ENCODE results near the gene B4GALNT1.
"Not testable (repeated sequence)": the region's sequence is repeated elsewhere in the genome, so short reads cannot be mapped to it uniquely, and the experiment has no call there.

Gene B4GALNT1

GRCh38 chr12:57632958-57633840 lies at the start of gene B4GALNT1:
TSS of gene B4GALNT1 (minus strand) at chr12:57633201. CDS start at chr12:57632132, 1,069 bp downstream.
- DNase-seq (ENCODE audit: low spot score) = peak; percentile 91

- DNase-seq (ENCODE audit: low spot score) = no peak
Measured at GRCh38 chr12:57679697-57680096, 46.7 kb upstream of the B4GALNT1 start.

GRCh38 chr12:57677947-57678346 lies 44.9 kb upstream of the B4GALNT1 start:
- not testable (repeated sequence) for DNase-seq (ENCODE audit: low spot score)

GRCh38 chr12:57674691-57675090 lies 41.7 kb upstream of the B4GALNT1 start:
- no peak for DNase-seq (ENCODE audit: low spot score)

GRCh38 chr12:57672801-57673200 lies 39.8 kb upstream of the B4GALNT1 start:
- no peak for DNase-seq (ENCODE audit: low spot score)

- not testable (repeated sequence) for DNase-seq (ENCODE audit: low spot score)
Measured at GRCh38 chr12:57671811-57672210, 38.8 kb upstream of the B4GALNT1 start.

GRCh38 chr12:57669691-57670090 lies 36.7 kb upstream of the B4GALNT1 start:
- DNase-seq (ENCODE audit: low spot score) = not testable (repeated sequence)

GRCh38 chr12:57666897-57667296 lies 33.9 kb upstream of the B4GALNT1 start:
- DNase-seq (ENCODE audit: low spot score) = no peak

- not testable (repeated sequence) for DNase-seq (ENCODE audit: low spot score)
Measured at GRCh38 chr12:57665066-57665820, 32.2 kb upstream of the B4GALNT1 start.

GRCh38 chr12:57661376-57661775 lies 28.4 kb upstream of the B4GALNT1 start:
- DNase-seq (ENCODE audit: low spot score) = no peak

GRCh38 chr12:57658890-57659289 lies 25.9 kb upstream of the B4GALNT1 start:
- DNase-seq (ENCODE audit: low spot score) = no peak

- no peak for DNase-seq (ENCODE audit: low spot score)
Measured at GRCh38 chr12:57657744-57658143, 24.7 kb upstream of the B4GALNT1 start.

- not testable (repeated sequence) for DNase-seq (ENCODE audit: low spot score)
Measured at GRCh38 chr12:57656408-57656807, 23.4 kb upstream of the B4GALNT1 start.

- DNase-seq (ENCODE audit: low spot score) = no peak
Measured at GRCh38 chr12:57655541-57656240, 22.7 kb upstream of the B4GALNT1 start.

GRCh38 chr12:57654042-57654441 lies 21.0 kb upstream of the B4GALNT1 start:
- DNase-seq (ENCODE audit: low spot score) = no peak

GRCh38 chr12:57646659-57647049 lies 13.7 kb upstream of the B4GALNT1 start:
- not testable (repeated sequence) for DNase-seq (ENCODE audit: low spot score)

GRCh38 chr12:57645990-57646658 lies 13.1 kb upstream of the B4GALNT1 start:
- DNase-seq (ENCODE audit: low spot score) = not testable (repeated sequence)

GRCh38 chr12:57641699-57642442 lies 8.9 kb upstream of the B4GALNT1 start:
- DNase-seq (ENCODE audit: low spot score) = no peak

GRCh38 chr12:57640175-57641042 lies 7.4 kb upstream of the B4GALNT1 start:
- no peak for DNase-seq (ENCODE audit: low spot score)

GRCh38 chr12:57638096-57638495 lies 5.1 kb upstream of the B4GALNT1 start:
- DNase-seq (ENCODE audit: low spot score) = no peak
